Liver (tissue), 3 donors: Measurements from ENCODE around the gene CBFB.

Source experiments
- ATF3 ChIP-seq: IDR thresholded peaks from 2 replicates; pipeline ENCODE4 v1.6.1; 2016; ENCODE audit warnings: antibody characterized with exemption
- CTCF ChIP-seq: fragments of 150-350 bp; IDR thresholded peaks from 2 replicates; pipeline ENCODE4 v1.5.1; 2017; ENCODE audit warnings: improper control_type of control experiment, low read depth, low read length; ENCODE audit not compliant: missing input control
- FOXA1 ChIP-seq: IDR thresholded peaks from 2 replicates; pipeline ENCODE4 v1.6.1; 2016; ENCODE audit warnings: antibody characterized with exemption
- GABPA ChIP-seq, 2 donors: IDR thresholded peaks in 1 of 2; conservative IDR thresholded peaks in 1 of 2; 2 replicates each; pipeline ENCODE4 v1.6.1; 2016; ENCODE audit warnings: antibody characterized with exemption in 2 of 2, mild to moderate bottlenecking in 1 of 2, moderate library complexity in 1 of 2
- HNF4A ChIP-seq, 2 donors: conservative IDR thresholded peaks; 2 replicates each; pipeline ENCODE4 v1.6.1; 2016; ENCODE audit warnings: antibody characterized with exemption in 2 of 2, mild to moderate bottlenecking in 2 of 2
- JUND ChIP-seq, 2 donors: IDR thresholded peaks; 2 replicates each; pipeline ENCODE4 v1.6.1; 2016; ENCODE audit warnings: antibody characterized with exemption in 2 of 2
- RAD21 ChIP-seq, 2 donors: IDR thresholded peaks; 2 replicates each; pipeline ENCODE4 v1.6.1; 2016; ENCODE audit warnings: antibody characterized with exemption in 2 of 2, mild to moderate bottlenecking in 2 of 2
- REST ChIP-seq: IDR thresholded peaks from 2 replicates; pipeline ENCODE4 v1.6.1; 2016; ENCODE audit warnings: antibody characterized with exemption, mild to moderate bottlenecking
- TAF1 ChIP-seq: conservative IDR thresholded peaks from 2 replicates; pipeline ENCODE4 v1.6.1; 2016; ENCODE audit warnings: antibody characterized with exemption, mild to moderate bottlenecking
- YY1 ChIP-seq: IDR thresholded peaks from 2 replicates; pipeline ENCODE4 v1.6.1; 2016; ENCODE audit warnings: antibody characterized with exemption, mild to moderate bottlenecking
- TF ChIP-seq, protein P1 (sequence below): IDR thresholded peaks from 2 replicates; pipeline ENCODE4 v1.6.1; 2016; ENCODE audit warnings: antibody characterized with exemption
- donor health status: healthy.
- donor health status: healthy.

DNA sequence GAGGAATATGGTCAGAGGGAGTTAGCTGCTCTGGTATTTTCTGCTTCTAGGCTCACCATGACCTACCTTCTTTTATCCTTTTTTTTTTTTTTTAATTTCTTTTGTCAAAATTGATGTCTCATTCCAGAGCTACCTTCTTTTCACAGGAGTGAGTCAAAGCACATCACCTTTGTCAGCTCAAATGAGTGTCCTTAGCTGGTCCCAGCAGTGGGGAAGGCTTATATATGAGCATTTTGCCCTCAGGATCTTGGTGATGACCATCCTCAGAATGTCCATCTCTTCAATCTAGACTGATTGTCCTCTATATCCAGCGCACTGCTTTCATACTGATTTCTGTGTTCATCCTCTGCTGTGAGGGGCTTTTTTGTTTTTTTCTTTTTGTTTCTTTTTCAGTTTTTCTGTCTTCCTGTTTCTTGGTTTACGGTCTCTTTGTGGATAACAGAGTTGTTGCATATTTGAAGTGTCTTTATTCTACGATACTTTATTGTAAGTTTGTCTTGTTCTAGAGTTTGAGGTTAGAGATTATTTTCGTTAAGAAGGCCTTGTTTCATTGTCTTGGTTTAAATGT lies 24.9 kb downstream of the CBFB start:
- no peak for TF ChIP-seq TAF1
- no peak for TF ChIP-seq CTCF
- TF ChIP-seq HNF4A (conservative IDR thresholded peaks at IDR 0.05) = no peak
- TF ChIP-seq, protein P1, sequence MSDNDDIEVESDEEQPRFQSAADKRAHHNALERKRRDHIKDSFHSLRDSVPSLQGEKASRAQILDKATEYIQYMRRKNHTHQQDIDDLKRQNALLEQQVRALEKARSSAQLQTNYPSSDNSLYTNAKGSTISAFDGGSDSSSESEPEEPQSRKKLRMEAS = no peak
- no peak for TF ChIP-seq REST
- no peak for TF ChIP-seq RAD21 (IDR thresholded peaks at IDR 0.05)
- no peak for TF ChIP-seq JUND (IDR thresholded peaks at IDR 0.05)
- TF ChIP-seq GABPA (IDR thresholded peaks at IDR 0.05 in 1 of 2, conservative IDR thresholded peaks at IDR 0.05 in 1 of 2) = no peak
- no peak for TF ChIP-seq YY1
- no peak for TF ChIP-seq ATF3
- no peak for TF ChIP-seq FOXA1
